HepG2 (cell line): ENCODE data around the gene SLC35A2. TPM values are rescaled to one million over a fixed set of nuclear protein-coding genes. Genes with fewer than 3 reads are reported as not detected.

Experiments used
- ATAC-seq: fragments of 200-7000 bp; cut with Tn5 transposase; 3 replicates; pipeline ENCODE4 v1.9.1; 2020; ENCODE audit warnings: mild to moderate bottlenecking, moderate library complexity
- BruUV-seq: library from RNA; stranded (reverse); fragments of 400-500 nt; replicated peaks from 2 replicates; lab custom pipeline; 2021; lab: Mats Ljungman, UMichigan
- CTCF ChIA-PET: fragments of 300-600 bp; formaldehyde crosslinking; extraction: SDS; loops from one replicate; lab custom pipeline; 2021; ENCODE audit warnings: low total read pairs, inconsistent platforms, low intra/inter-chr PET ratio; lab: Yijun Ruan, JAX
- POLR2A ChIA-PET: fragments of 350-600 bp; sonication (Branson Sonifier 250); formaldehyde crosslinking; loops from one replicate; lab custom pipeline; 2020; ENCODE audit warnings: antibody characterized with exemption, inconsistent platforms; lab: Yijun Ruan, JAX
- DNase-seq: peaks from one replicate; pipeline ENCODE4 v3.0.0-alpha.2; 2015; ENCODE audit warnings: low spot score
- FAIRE-seq: peaks from 3 replicates; lab custom pipeline; 2011; peaks lifted over from hg19 to GRCh38; lab: Jason Lieb, UNC
- H2AFZ ChIP-seq: one replicate; pipeline ENCODE4 v1.6.1; 2011; ENCODE audit warnings: low read length, inconsistent platforms
- H3K27ac ChIP-seq: fragments of 300-600 bp; 3 replicates; pipeline ENCODE4 v1.8.0; 2011; ENCODE audit warnings: mixed run types, mild to moderate bottlenecking, mixed read lengths, low read length, inconsistent platforms; ENCODE audit not compliant: insufficient read depth; ENCODE audit errors: extremely low read length
- H3K27me3 ChIP-seq, 2 experiments: fragments of 200-600 bp in 1 of 2; 2 replicates in 1 of 2; 3 replicates in 1 of 2; pipeline versions ENCODE4 v1.6.0 to v1.8.0; 2011; ENCODE audit warnings: low read length in 2 of 2, mild to moderate bottlenecking in 2 of 2, moderate library complexity in 2 of 2, inconsistent platforms in 1 of 2; ENCODE audit not compliant: insufficient read depth in 2 of 2, control insufficient read depth in 1 of 2
- H3K36me3 ChIP-seq, 2 experiments: fragments of 200-600 bp in 1 of 2; replicated peaks in 1 of 2; 2 replicates in 1 of 2; 3 replicates in 1 of 2; pipeline versions ENCODE4 v1.5.1 to v1.8.0; 2011; ENCODE audit warnings: low read length in 2 of 2, inconsistent platforms in 1 of 2; ENCODE audit not compliant: insufficient read depth in 2 of 2, control insufficient read depth in 1 of 2
- H3K4me1 ChIP-seq: 2 replicates; pipeline ENCODE4 v1.5.1; 2012; ENCODE audit warnings: low read length, inconsistent platforms; ENCODE audit not compliant: insufficient read depth
- H3K4me2 ChIP-seq: 2 replicates; pipeline ENCODE4 v1.6.0; 2011; ENCODE audit warnings: low read depth, low read length, inconsistent platforms
- H3K4me3 ChIP-seq, 3 experiments: fragments of 200-600 bp in 1 of 3; sonication (generic), shearing (Covaris generic) in 1 of 3; replicated peaks in 1 of 3; 2 replicates each; pipeline ENCODE4 v1.5.1; 2011 to 2016; ENCODE audit warnings: low read length in 3 of 3, inconsistent platforms in 2 of 3, low read depth in 2 of 3, mild to moderate bottlenecking in 2 of 3, control low read depth in 1 of 3, mixed read lengths in 1 of 3; ENCODE audit not compliant: insufficient read depth in 1 of 3
- H3K79me2 ChIP-seq: one replicate; pipeline ENCODE4 v1.6.1; 2011; ENCODE audit warnings: low read length, inconsistent platforms; ENCODE audit not compliant: insufficient read depth
- H3K9ac ChIP-seq: 2 replicates; pipeline ENCODE4 v1.6.0; 2011; ENCODE audit warnings: mild to moderate bottlenecking, low read depth, low read length, inconsistent platforms; ENCODE audit not compliant: insufficient read depth
- H3K9me3 ChIP-seq: 2 replicates; pipeline ENCODE4 v1.5.1; 2012; ENCODE audit warnings: mild to moderate bottlenecking, low read length
- H4K20me1 ChIP-seq: 2 replicates; pipeline ENCODE4 v1.6.0; 2011; ENCODE audit warnings: inconsistent platforms, mild to moderate bottlenecking, low read length, moderate library complexity; ENCODE audit not compliant: insufficient read depth
- FOXA1 ChIP-seq, 2 experiments: fragments of 450-650 bp in 1 of 2; sonication (generic) in 1 of 2; formaldehyde crosslinking in 1 of 2; IDR thresholded peaks; 2 replicates each; pipeline versions ENCODE4 v1.4.0 to v1.6.1; 2016 to 2020; ENCODE audit warnings: missing genetic modification reagents in 1 of 2
- HMGXB3 ChIP-seq: sonication (generic); formaldehyde crosslinking; IDR thresholded peaks from 2 replicates; pipeline ENCODE4 v1.4.0; 2020; ENCODE audit warnings: missing genetic modification reagents, borderline replicate concordance
- KLF11 ChIP-seq: IDR thresholded peaks from 2 replicates; pipeline ENCODE4 v1.6.1; 2016; ENCODE audit warnings: missing compliant biosample characterization
- PAXIP1 ChIP-seq: sonication (generic); formaldehyde crosslinking; conservative IDR thresholded peaks from 2 replicates; pipeline ENCODE4 v1.4.0; 2020; ENCODE audit warnings: mild to moderate bottlenecking, missing genetic modification reagents, moderate library complexity
- RAD21 ChIP-seq: fragments of 450-650 bp; formaldehyde crosslinking; IDR thresholded peaks from 2 replicates; pipeline ENCODE4 v1.5.0; 2020; ENCODE audit warnings: mild to moderate bottlenecking
- SAP130 ChIP-seq: IDR thresholded peaks from 2 replicates; pipeline ENCODE4 v1.6.1; 2016; ENCODE audit warnings: low read depth
- SMC3 ChIP-seq: IDR thresholded peaks from 2 replicates; pipeline ENCODE4 v1.6.1; 2011; ENCODE audit warnings: low read length, improper control_type of control experiment
- STAG1 ChIP-seq: sonication (generic); formaldehyde crosslinking; IDR thresholded peaks from 2 replicates; pipeline ENCODE4 v1.4.0; 2020; ENCODE audit warnings: missing genetic modification reagents
- ZFP36L1 ChIP-seq: sonication (generic); formaldehyde crosslinking; IDR thresholded peaks from 2 replicates; pipeline ENCODE4 v1.8.0; 2022; ENCODE audit warnings: mild to moderate bottlenecking, missing genetic modification reagents, moderate library complexity
- ZMYM4 ChIP-seq: sonication (generic); formaldehyde crosslinking; IDR thresholded peaks from 2 replicates; pipeline ENCODE4 v1.8.1; 2023; ENCODE audit warnings: mild to moderate bottlenecking, missing genetic modification reagents
- WGBS: methylation state at CpG from one replicate; pipeline ENCODE4 v1.1.6; 2017; ENCODE audit warnings: low lambda C conversion rate; 5-methylcytosine and 5-hydroxymethylcytosine counted together
- in situ Hi-C: cut with HindIII; loops from 2 replicates; pipeline ENCODE4 v1.10.0; 2017; ENCODE audit warnings: low pct_unique_long_range_greater_than_20kb; ENCODE audit not compliant: extremely low pct_ligation_motif_present
- intact Hi-C: fragments of 100-400 bp; cut with micrococcal nuclease; formaldehyde crosslinking; loops from one replicate; pipeline ENCODE4 v1.10.0; 2022; ENCODE audit not compliant: unreplicated experiment
- polyA plus RNA-seq, 8 experiments: library from polyadenylated mRNA; depleted of rRNA in 3 of 8; stranded (reverse) in 7 of 8; unstranded in 1 of 8; fragments of >200 nt; fragmentation: Illumina TruSeq in 4 of 8; extraction: Trizol in 4 of 8; gene quantifications; 2 replicates each; pipeline versions ENCODE4 v1.2.1 to v1.2.3, GENCODE V29; 2011 to 2016; ENCODE audit warnings: low read depth in 4 of 8, missing spikeins in 1 of 8, mixed read lengths in 1 of 8; ENCODE audit not compliant: insufficient read depth in 1 of 8
- total RNA-seq, 5 experiments: library from RNA; depleted of rRNA; stranded (reverse); fragments of >200 nt; fragmentation: Illumina TruSeq; extraction: Trizol; gene quantifications; 2 replicates each; pipeline ENCODE4 v1.2.3, GENCODE V29; 2016; ENCODE audit warnings: low read depth in 1 of 5
- TF ChIP-seq, protein P1 (sequence below): sonication (generic); formaldehyde crosslinking; IDR thresholded peaks from 2 replicates; pipeline ENCODE4 v1.5.0; 2020; ENCODE audit warnings: mild to moderate bottlenecking, missing genetic modification reagents, moderate library complexity

Gene SLC35A2
- total and polyA plus RNA-seq, 2 of the 13 experiments (the other 11 are each of a cell fraction or from before 2014, with no cell fraction given) = 32.1 to 40.8 TPM

GRCh38 chrX:48945517-48946348 lies 34.3 kb upstream of the SLC35A2 start:
- intact Hi-C loops = loop anchor here (1.0 to 5.0 kb wide), 2 partner anchors 17 to 183 kb away; partner anchors contain the start of gene GLOD5
- H3K27me3 ChIP-seq = no peaks in the 10 kb centered on the region
- peak; percentile 40 for DNase-seq
- ChIA-PET CTCF (interaction anchor here (1.1 kb wide), 1 partner anchor 28 kb away, joined by 3 read pairs; no protein-coding TSS in a partner anchor), POLR2A (interaction anchor here (1.1 to 1.2 kb wide), 2 partner anchors 11 to 12 kb away, joined by 3 to 4 read pairs; partner anchors contain the start of gene OTUD5)
- no peak overlapping the region for H3K4me2 ChIP-seq
- in situ Hi-C loops = no loop called here
- no peak overlapping the region for H3K4me3 ChIP-seq
- peak; percentile 87 for FAIRE-seq
- H3K27ac ChIP-seq = no peak overlapping the region
- no peak for TF ChIP-seq ZFP36L1 (CRISPR knock-in tag)
- no peak for TF ChIP-seq KLF11 (CRISPR knock-in tag)
- TF ChIP-seq ZMYM4 (CRISPR knock-in tag) = no peak
- 0 out of 2 replicates have a peak, but pooled peaks have one; percentile 67 for TF ChIP-seq HMGXB3 (CRISPR knock-in tag)
- no peak for TF ChIP-seq PAXIP1
- 0 out of 2 replicates have a peak, but pooled peaks have one; percentile 27 for TF ChIP-seq SAP130 (CRISPR knock-in tag)
- TF ChIP-seq RAD21 = 0 out of 2 replicates have a peak, but pooled peaks have one; percentile 32
- TF ChIP-seq, protein P1, sequence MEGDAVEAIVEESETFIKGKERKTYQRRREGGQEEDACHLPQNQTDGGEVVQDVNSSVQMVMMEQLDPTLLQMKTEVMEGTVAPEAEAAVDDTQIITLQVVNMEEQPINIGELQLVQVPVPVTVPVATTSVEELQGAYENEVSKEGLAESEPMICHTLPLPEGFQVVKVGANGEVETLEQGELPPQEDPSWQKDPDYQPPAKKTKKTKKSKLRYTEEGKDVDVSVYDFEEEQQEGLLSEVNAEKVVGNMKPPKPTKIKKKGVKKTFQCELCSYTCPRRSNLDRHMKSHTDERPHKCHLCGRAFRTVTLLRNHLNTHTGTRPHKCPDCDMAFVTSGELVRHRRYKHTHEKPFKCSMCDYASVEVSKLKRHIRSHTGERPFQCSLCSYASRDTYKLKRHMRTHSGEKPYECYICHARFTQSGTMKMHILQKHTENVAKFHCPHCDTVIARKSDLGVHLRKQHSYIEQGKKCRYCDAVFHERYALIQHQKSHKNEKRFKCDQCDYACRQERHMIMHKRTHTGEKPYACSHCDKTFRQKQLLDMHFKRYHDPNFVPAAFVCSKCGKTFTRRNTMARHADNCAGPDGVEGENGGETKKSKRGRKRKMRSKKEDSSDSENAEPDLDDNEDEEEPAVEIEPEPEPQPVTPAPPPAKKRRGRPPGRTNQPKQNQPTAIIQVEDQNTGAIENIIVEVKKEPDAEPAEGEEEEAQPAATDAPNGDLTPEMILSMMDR = peak; percentile 71
- TF ChIP-seq SMC3 = peak; percentile 45
- TF ChIP-seq STAG1 = peak; percentile 63
- TF ChIP-seq FOXA1 (IDR thresholded peaks at IDR 0.05) = no peak
- 0 out of 2 replicates have a peak, but pooled peaks have one; percentile 12 for TF ChIP-seq FOXA1 (CRISPR knock-in tag; IDR thresholded peaks at IDR 0.05)
- peaks cover 25% of the 10 kb centered on the region for H3K4me1 ChIP-seq
- H4K20me1 ChIP-seq = peaks cover 4% of the 10 kb centered on the region; the same call in 1 of the 2 replicates
- whole genome bisulfite sequencing = 50% methylated on average over 4 of the region's 8 CpGs
- H3K9ac ChIP-seq = no peak overlapping the region
- H2AFZ ChIP-seq = no peak overlapping the region
- peaks cover 13% of the 10 kb centered on the region for H3K79me2 ChIP-seq
- peak; percentile 80 for ATAC-seq
- no TSS peak for BruUV-seq
- peaks cover 0 to 4% of the 10 kb centered on the region in 2 experiments; a peak in 2 of 5 replicates for H3K36me3 ChIP-seq
- no peaks in the 10 kb centered on the region for H3K9me3 ChIP-seq
